Fibroblast of upper back skin (primary cell): ENCODE results near the gene CXorf38.
"Not testable (repeated sequence)": the region's sequence is repeated elsewhere in the genome, so short reads cannot be mapped to it uniquely, and the experiment has no call there.

Experiments
- DNase-seq: peaks from one replicate; pipeline ENCODE4 v3.0.0-alpha.2; 2013

CXorf38 gene

DNA sequence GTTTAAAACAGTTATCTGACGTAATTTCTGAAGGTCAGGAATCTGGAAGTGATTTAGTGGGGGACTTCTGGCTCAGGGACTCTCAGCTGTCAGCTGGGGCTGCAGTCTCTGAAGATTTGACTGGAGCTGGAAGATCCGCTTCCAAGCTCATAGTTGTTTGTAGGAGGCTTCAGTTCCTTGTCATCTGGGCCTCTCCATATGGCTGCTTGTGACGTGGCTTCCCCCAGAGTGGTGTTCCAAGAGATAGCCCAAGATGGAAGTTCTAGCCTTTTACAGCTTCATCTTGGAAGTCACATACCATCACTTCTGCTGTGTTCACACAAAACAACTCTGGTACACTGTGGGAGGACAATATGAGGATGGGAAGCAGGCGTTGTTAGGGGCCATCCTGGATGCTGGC lies 22.1 kb downstream of the CXorf38 start:
- no peak for DNase-seq

DNA sequence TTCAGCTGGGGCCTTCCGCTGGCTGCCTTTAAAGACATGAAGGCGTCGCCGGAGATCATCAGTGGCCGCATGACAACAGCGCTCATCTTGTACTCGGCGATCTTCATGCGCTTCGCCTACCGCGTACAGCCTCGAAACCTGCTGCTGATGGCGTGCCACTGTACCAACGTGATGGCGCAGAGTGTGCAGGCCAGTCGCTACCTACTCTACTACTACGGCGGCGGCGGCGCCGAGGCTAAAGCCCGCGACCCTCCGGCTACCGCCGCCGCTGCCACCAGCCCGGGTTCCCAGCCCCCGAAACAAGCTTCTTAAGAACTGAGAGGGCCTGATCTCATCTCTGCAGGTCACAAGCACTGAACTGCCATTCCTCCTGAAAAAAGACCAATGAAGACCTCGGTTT lies 23.7 kb downstream of the CXorf38 start:
- DNase-seq: no peak

DNA sequence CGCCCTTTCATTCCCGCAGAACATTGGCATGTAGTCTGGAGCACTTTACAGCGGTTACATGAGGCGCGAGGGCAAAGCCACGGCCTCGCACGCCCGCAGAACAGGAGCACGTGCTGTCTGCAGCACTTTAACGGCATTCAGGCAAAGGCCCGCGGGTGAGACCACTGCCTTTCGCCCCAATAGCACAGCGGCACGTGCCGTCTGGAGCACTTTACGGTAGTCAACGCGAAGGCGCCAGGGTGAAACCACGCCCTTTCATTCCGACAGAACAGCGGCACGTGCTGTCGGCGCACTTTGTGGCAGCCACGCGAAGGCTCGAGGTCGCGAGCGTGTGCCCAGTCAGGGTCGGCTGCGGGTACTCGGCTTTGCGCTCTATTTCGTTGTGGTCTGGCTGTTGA lies 24.2 kb downstream of the CXorf38 start, which contains the start of gene MPC1L:
MPC1L (plus strand) TSS at position 290 of the 398 bp plus-strand sequence. CDS start 138 bp downstream, outside the sequence.
- DNase-seq: no peak

DNA sequence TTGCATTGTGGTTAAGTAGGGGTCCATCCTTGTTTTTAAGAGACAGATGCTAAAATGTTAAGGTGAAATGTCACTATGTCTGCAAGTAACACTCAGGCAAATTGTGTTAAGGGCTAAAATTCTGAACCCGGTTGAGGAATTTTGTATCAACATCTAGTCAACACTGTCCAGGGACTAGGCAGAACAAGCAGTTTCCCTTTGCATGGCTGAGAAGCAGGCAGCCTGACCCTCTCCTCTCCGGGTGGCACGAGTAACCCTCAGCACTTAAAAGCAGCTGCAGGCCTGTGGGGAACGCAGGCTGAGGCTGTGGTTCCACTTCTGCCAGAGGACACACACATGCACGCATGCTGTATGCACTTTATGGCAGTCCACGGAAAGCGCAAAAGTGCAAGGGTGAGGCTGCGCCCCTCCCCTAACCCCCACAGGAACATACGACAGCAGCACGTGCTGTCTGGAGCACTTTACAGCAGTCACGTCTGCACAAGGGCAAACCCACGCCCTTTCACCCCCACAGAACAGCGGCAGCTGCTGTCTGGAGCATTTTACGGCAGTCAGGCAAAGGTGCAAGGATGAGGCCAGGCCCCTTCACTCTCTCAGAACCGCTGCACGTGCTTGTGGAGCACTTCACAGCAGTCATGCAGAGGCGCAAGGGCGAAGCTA lies 24.8 kb downstream of the CXorf38 start:
- no peak for DNase-seq

DNA sequence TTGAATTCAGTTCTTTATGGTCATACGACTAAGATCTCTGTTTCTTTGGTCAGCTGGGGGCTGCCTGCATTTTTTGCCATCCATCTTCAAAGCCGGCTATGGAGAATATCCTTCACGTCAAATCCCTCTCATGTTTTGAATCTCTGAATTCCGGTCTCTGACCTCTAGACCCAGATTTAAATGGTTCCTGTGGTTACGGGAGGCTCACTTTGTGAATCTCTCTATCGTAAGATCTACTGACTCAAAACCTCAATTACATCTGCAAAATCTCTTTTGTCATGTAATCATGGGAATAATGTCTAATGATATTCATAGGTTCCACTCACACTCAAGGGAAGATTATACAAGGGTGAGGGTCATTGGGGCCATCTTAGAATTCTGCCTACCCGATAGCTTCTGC lies 29.8 kb downstream of the CXorf38 start:
- DNase-seq: peak; percentile 22

DNA sequence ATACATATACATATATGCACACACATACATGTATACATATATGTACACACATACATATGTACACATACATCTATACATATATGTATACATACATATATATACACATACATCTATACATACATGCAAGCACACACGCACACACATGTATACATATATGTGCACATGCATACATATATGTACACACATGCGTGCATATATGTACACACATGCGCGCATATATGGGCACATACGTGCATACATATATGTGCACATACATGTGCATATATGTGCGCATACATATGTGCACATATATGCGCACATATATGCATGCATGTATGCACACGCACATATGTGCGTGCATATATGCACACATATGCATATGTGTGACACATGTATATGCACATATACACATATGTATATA lies 31.4 kb downstream of the CXorf38 start:
- DNase-seq: no peak

DNA sequence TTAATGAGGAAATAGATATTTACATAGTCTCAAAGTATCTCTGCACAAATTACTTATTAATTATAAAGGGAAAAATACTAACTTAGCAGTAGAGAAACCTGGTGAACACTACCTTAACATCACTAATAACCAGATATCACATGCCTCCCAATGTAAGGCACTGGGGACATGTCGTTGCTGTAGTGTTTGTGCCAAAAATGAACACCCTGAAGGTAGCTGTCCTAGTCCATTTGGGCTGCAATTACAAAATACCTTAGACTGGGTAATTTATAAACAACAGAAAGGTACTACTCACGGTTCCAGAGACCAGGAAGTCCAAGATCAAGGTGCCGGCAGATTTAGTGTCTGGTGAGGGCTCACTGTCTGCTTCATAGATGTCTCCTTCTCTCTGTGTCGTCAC lies 34.9 kb downstream of the CXorf38 start:
- DNase-seq: no peak

DNA sequence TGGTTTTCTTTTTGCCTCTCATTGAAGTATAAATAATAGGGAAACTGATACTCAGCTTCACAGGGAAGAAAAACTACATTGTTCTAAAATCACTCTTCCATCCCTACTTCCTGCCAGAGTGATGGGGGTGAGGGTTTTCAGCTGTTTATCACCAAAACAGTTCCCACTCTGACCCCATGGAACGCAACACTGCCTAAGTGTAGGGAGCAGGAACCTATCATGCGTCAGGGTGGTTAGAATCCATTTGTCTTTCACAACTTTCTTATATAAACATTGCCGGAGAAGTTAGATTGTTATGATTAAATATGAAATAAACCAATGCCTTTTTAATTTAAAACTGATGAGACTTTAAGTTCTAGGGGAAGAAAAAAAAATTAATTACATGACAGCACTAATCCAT lies 40.0 kb downstream of the CXorf38 start:
- DNase-seq: no peak

DNA sequence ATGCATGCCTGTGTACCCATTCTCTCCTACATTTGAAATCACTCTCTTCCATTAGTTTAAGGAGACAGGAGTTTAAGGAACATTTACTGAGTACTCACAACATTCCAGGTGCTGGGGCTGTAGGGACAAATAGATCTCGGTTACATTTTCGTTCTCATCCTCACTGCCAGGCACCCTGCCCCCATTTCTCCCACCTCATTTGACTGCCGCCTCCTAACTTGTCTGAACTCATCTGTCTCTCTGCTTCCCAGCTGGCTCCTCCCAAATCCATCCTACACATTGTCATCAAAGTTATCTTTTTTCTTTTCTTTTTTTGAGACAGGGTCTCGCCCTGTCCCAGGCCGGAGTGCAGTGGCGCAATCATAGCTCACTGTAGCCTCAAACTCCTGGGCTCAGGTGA lies 43.9 kb downstream of the CXorf38 start:
- DNase-seq: no peak

DNA sequence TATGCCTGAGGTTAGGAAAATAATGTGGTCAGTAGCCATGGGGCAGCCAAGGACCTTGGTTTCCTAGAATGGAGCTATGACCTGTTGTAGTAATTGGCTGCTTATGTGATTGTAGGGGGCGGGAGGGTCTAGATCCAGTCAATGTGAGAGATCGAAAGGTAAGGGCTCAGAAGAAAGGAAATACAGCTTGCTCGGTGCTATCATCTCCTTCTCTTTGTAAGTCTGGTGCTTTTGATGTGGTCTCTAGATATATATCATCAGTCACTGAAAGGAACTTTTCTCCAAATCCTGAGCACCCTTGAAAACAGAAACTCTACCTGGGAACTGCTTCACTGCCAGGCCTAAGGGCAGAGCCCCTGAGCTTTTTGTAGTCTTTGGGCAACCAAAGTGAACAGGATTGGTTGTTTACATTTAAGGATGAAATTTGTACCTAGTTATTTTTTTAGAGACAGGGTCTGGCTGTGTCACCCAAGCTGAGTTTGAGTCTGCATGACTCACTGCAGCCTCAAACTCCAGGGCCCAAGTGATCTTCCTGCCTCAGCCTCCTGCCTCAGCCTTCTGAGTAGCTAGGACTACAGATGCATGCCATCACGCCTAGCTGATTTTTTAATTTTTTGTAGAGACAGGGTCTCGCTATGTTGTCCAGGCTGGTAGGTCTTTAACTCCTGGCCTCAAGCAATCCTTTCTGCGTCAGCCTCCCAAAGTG lies 57.6 kb downstream of the CXorf38 start:
- DNase-seq: not testable (repeated sequence)

DNA sequence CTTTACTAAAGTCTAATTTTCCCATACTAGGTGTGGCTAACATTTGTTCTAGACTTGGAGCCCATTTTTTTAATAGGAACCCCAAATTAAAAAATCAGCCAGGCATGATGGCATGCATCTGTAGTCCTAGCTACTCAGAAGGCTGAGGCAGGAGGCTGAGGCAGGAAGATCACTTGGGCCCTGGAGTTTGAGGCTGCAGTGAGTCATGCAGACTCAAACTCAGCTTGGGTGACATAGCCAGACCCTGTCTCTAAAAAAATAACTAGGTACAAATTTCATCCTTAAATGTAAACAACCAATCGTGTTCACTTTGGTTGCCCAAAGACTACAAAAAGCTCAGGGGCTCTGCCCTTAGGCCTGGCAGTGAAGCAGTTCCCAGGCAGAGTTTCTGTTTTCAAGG lies 59.7 kb downstream of the CXorf38 start:
- DNase-seq: not testable (repeated sequence)

DNA sequence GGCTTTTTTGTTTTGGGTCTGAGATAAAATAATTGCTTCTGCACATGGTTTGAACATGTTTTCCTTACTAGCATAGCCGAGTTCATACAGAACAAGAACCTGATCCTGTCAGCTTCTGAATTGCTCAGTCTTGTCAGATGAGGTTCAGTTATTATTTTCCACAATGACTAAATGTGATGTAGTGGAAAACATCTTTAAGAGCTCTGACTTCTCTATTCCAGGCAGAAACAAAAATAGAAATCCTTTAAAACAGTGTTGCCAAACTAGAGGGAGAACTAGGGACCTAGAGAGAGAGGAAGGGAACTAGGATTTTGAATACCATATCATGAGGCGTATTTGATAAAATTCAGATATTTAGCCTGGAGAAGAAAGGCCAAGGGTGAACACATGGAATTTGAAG lies 64.5 kb downstream of the CXorf38 start:
- no peak for DNase-seq

DNA sequence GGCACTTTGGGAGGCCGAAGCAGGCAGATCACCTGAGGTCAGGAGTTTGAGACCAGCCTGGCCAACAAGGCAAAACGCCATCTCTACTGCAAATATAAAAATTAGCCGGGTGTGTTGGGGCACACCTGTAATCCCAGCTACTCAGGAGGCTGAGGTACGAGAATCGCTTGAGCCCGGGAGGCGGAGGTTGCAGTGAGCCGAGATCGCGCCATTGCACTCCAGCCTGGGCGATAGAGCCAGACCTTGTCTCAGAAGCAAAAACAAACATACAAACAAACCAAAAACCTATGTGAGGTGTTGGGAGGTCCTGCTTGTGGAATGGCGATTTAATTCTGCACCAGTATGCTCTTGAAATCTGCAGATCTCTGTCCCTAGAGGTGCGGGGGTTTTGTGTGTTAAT lies 65.2 kb downstream of the CXorf38 start:
- DNase-seq: not testable (repeated sequence)

DNA sequence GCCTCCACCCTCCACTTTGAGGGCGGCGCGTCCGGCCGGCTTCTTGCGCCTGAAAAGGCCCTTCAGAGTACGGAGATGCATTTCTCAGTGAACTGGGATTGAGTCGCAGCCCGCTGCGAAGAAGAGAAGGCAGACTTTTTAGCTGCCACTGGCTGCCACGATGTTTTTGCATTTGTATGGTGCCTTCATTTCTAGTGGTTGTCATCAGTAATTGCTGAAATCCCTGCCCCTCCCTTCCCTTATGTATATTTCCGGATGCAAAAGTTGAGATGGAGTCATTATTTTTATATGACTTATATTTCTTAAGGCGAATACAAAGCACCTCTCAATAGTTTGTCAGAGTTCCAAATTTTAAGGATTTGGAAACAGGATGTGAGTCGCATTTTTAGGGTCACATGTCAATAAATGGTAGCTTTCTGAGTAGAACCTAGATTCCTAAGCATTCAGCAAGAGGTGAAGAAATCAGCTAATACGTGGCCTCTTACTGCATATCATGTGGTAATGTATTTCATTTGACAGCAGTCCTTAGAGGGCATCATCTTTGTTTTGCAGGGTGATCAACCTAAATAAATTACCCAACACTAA lies 65.9 kb downstream of the CXorf38 start:
- DNase-seq: peak; percentile 0

DNA sequence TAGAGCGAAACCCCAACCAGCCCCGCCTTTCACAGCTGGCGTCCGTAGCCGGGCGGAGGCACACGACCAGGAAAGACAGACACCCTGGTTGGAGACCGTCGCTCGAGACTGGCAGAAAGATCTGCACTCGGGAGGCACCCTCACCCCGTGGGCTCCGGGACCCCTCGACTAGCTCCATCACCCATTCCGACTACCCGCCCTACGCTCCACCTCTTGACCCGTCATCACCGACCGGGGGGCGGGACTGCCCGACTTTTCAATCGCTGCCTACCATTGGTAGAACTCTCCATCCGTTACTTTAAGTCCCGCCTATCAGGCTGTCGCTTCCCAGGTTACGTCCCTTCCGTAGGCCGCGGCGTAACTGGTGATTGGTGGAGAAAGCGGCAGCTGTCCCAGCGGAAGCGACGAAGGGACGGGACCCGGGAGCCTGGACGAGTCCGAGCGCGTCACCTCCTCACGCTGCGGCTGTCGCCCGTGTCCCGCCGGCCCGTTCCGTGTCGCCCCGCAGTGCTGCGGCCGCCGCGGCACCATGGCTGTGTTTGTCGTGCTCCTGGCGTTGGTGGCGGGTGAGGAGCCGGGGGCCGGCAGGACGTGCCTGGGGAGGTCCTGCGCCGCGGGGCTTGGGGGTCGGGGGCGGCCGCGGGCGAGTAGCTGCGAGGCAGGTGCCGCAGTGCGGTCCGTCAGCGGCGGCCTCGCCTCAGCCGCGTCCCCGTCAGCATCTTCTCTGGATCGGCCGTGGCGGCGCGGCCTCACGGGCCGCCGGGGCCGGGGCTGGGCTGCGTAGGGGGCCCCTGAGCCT lies 66.6 kb downstream of the CXorf38 start, which contains the start of gene ATP6AP2:
ATP6AP2 (plus strand) TSS at position 434 of the 799 bp plus-strand sequence; CDS start at position 530, 96 bp downstream.
- DNase-seq: peak; percentile 91

DNA sequence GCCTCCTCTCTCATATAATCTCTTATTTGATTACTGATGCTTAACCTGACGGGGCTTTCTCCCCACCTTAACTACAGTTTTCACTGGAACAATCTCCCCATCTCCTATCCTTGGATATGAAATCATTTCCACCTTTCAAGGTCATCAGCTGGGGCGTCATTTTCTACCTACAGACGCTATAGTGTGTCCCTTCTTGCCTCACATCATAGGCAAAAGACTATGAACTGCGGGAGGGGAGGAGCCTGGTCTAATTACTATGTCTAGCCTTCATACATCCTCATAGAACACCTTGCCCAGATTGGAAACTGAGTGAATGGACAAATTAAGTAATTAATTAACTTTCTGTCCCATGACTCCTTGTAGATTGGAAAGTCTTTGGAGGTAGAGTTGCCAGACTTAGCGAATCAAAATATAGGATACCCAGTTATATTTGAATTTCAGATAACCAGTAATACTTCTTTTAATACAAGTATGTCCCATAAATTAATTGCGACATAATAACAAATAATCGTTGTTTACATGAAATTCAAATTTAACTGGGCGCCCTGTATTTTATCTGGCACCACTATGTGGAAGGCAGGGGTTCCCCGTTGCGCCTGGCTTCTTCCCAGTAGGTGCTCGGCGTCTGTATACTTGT lies 67.3 kb downstream of the CXorf38 start:
- DNase-seq: no peak

DNA sequence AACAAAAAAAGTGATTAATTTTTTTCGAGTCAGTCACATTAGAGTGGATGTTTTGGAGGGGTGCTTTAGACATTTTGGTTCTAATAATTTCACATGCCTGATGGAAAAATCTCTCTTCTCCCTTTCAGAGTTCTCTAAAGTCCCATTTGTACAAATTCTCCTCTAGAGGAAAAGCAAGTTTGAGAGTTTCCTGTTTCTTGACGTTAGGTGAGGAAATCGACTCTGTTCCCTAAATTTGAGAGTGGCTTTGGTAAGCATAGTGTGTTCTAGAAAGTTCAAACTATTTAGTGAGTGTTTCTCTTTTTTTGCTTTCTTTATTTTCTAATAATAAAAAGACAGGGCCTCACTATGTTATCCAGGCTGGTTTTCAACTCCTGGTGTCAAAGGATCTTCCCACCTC lies 68.2 kb downstream of the CXorf38 start:
- DNase-seq: no peak

DNA sequence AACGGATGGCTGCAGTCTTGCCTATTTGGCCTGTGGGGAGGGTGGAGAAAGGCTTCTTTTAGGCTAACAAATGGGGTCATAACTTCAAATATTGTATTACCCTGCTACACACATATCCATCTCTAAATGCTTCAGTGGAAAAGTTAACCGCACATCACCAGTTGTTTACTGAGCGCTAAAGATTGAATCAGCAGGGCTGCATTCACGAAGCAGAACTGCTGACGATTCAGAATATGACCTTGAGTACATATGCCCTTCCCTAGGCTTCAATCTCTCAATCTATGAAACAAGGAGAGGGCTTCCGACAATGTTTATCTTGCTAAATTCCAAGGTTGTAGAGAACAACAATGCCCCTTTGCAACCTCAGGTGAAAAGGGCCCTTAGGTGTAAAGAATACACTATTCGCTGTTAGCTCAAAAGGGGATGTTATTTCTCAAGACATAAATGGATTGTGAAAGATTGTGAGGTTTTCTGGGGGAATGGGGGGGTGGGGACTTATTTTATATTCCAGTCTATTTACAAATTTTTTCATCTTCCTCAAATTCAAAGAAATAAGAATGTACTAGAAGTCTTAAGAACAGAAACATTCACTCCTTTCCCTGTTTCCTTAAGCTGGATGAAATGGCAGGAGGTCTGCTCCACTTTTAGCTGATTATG lies 69.2 kb downstream of the CXorf38 start:
- no peak for DNase-seq
